Measurements from ENCODE around the gene POLR1H. TPM values are rescaled to one million over a fixed set of nuclear protein-coding genes. Genes with fewer than 3 reads are reported as not detected.

The POLR1H gene
- total RNA-seq, 4 donors from 2014 or later, result 12.9 to 21.0 (median 17.4) TPM

DNA sequence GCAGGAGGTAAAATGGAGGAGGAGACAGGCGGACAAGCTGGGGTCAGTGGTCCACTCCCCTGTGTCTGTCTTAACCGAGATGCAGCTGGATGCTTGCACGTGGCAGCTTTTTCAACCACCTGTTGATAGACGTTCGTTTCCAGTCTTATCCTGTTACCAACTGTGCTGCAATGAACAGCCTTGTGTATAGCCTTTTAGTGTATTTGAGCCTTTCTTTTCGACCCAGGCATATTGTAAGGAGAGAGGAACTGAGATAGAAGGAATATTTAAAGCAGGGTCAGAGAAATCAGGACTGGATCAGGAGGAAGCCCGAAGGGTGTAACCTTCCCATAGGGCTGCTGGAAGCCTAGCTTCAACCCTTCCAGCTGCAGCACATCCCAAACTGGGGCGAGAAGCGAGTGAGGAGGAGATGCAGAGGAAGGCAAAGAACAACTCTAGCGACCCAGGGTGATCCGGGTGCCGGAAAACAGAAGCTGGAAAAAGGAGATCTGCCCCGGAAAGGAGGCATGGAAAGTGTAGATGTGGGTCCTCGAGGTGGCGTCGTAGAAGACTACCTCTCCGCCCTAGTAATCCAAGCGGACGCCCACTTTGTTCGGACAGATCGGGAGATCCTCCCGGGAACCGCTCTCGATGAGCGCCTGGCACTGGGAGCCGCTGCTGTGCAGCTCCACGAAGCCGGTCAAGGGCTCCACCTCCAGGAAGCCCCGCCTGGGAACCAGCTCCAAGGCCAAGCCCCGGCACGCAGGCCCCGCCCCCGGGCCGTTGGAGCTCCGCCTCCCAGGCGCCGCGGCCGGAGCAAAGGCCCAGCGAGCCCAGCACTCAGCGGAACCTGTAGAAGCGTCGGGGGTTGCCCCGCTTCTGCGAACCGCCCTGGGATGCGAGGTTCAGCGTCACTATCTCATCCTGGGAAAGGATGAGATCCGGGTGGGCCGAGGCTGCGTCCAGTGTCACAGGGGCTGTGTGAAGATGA lies 40.7 kb downstream of the POLR1H start:
- peaks cover 32 to 40% (median 37%) of the 10 kb centered on the region in 4 donors for H3K4me1 ChIP-seq
- peak overlapping the region; percentile 73 to 79 (median 74) for H3K27ac ChIP-seq (replicated peaks in 1 of 4)
- peak; percentile 93 for DNase-seq (ENCODE audit: extremely low spot score)
- H3K27me3 ChIP-seq, result peaks cover 7 to 60% (median 30%) of the 10 kb centered on the region in 4 donors
- intact Hi-C loops (cut with DNase I), result loop anchor here (5.0 kb wide), 1 partner anchor 34 kb away; the partner anchor contains the start of gene PPP1R11
- no peaks in the 10 kb centered on the region for H3K9me3 ChIP-seq
- H3K36me3 ChIP-seq, result no peaks in the 10 kb centered on the region
- TF ChIP-seq POLR2AphosphoS5 (IDR thresholded peaks at IDR 0.05) (peak; percentile 74 to 78), EP300 (IDR thresholded peaks at IDR 0.05) (no peak), POLR2A (IDR thresholded peaks at IDR 0.05; ENCODE audit: low read depth) (peak; percentile 17)
- TF ChIP-seq, protein P1, sequence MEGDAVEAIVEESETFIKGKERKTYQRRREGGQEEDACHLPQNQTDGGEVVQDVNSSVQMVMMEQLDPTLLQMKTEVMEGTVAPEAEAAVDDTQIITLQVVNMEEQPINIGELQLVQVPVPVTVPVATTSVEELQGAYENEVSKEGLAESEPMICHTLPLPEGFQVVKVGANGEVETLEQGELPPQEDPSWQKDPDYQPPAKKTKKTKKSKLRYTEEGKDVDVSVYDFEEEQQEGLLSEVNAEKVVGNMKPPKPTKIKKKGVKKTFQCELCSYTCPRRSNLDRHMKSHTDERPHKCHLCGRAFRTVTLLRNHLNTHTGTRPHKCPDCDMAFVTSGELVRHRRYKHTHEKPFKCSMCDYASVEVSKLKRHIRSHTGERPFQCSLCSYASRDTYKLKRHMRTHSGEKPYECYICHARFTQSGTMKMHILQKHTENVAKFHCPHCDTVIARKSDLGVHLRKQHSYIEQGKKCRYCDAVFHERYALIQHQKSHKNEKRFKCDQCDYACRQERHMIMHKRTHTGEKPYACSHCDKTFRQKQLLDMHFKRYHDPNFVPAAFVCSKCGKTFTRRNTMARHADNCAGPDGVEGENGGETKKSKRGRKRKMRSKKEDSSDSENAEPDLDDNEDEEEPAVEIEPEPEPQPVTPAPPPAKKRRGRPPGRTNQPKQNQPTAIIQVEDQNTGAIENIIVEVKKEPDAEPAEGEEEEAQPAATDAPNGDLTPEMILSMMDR (IDR thresholded peaks at IDR 0.05), result peak in 2 of 3 experiments; percentile 6 to 20
- H3K4me3 ChIP-seq, result peak overlapping the region; percentile 48 to 64 (median 50)
- WGBS, result 4% methylated on average over 20 of the region's 51 CpGs

DNA sequence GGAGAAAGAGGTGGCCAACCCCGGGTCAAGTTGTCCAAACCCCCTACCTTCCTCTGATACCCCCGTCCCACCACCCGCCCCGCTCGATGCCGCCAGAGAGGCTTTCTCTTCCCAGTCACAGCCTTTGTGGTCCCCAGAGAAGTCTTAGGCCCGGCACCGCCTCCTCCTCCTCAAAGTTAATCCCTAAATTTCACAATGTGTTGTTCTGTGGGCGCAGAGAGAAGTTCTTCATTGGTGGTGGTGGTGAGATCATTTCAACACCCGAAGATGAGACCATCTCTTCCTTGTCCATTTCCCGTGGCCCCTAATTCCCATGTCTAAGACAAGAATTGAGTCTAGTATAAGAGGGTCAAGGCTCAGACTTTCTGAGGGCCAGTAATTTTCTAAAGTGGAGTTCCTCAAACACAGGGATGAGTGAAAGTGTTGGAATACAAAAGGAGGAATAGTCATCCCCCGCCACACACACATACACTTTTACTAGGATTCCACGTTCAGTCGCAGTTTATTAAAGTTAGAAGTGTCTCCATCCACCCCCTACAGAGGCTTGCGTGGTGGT lies 41.4 kb downstream of the POLR1H start:
- intact Hi-C loops (cut with DNase I), result loop anchor here (5.0 kb wide), 1 partner anchor 35 kb away; the partner anchor contains the start of gene PPP1R11
- 46% methylated on average over 13 of the region's 15 CpGs for WGBS
- TF ChIP-seq POLR2A (IDR thresholded peaks at IDR 0.05; ENCODE audit: low read depth), result no peak
- TF ChIP-seq, protein P1 (IDR thresholded peaks at IDR 0.05), result no peak
- Histone ChIP-seq H3K9me3 (no peaks in the 10 kb centered on the region), H3K36me3 (no peaks in the 10 kb centered on the region), H3K4me3 (peak overlapping the region; percentile 48 to 64 (median 50)), H3K4me1 (peaks cover 32 to 40% (median 37%) of the 10 kb centered on the region in 4 donors), H3K27ac (replicated peaks in 1 of 4) (peak overlapping the region; percentile 73 to 79 (median 74)), H3K27me3 (peaks cover 7 to 60% (median 27%) of the 10 kb centered on the region in 4 donors)
- no peak for DNase-seq (ENCODE audit: extremely low spot score)

DNA sequence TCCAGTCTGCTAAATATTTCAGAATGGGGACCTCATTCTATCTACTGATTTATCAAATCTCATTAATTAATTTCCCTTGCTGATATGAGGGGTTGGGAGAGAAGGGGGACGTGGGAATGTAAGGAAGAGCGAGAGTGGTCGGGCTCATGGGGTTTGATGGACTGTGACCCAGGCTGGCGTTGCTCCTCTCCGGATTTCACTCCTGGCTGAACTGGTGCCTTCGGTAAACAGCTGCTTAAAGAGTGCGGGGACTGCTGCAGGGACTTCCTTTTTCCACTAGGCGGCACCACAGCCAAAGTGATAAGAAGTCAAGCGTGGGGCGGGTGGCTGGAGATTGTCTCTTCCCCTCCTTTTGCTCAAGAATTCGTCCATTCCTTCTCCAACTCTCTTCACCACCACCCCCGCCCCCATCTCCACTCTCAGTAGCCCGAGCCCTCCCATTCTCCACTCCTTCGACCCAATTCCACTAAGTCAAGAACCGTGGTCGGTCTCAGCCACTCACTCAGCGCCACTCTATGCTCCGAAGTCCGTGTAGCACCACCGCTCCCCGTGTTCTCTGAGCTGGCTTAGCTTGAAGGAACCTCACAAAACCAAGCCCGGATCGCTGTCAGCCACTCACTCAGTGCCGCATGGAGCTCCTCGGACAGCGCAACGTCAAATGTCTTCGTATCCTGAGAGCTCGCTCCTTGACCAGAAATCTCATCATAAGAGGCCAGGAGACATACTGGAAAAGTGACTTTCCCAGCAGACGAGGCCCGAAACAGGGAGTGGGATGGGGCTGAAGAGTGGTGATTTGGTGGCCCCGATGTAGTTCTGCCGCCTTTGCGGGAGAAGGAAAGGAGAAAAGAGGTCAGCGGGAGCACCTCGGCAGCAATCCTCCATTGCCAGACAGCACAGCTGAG lies 42.2 kb downstream of the POLR1H start:
- intact Hi-C loops (cut with DNase I), result loop anchor here (1.0 to 5.0 kb wide), 2 partner anchors 28 to 36 kb away; partner anchors contain the start of gene PPP1R11
- Histone ChIP-seq H3K27me3 (peaks cover 7 to 58% (median 22%) of the 10 kb centered on the region in 4 donors), H3K9me3 (no peaks in the 10 kb centered on the region), H3K36me3 (no peaks in the 10 kb centered on the region), H3K4me3 (peak overlapping the region; percentile 43 to 64 (median 47)), H3K27ac (replicated peaks in 1 of 4) (peak overlapping the region; percentile 73 to 79 (median 74)), H3K4me1 (peaks cover 32 to 40% (median 37%) of the 10 kb centered on the region in 4 donors)
- TF ChIP-seq POLR2A (IDR thresholded peaks at IDR 0.05; ENCODE audit: low read depth) (no peak), POLR2AphosphoS5 (IDR thresholded peaks at IDR 0.05) (peak; percentile 16 to 57), EP300 (IDR thresholded peaks at IDR 0.05) (no peak)
- TF ChIP-seq, protein P1 (IDR thresholded peaks at IDR 0.05), result peak; percentile 82 to 95 (median 93)
- DNase-seq (ENCODE audit: extremely low spot score), result peak; percentile 97
- 5% methylated on average over 36 of the region's 36 CpGs for WGBS

DNA sequence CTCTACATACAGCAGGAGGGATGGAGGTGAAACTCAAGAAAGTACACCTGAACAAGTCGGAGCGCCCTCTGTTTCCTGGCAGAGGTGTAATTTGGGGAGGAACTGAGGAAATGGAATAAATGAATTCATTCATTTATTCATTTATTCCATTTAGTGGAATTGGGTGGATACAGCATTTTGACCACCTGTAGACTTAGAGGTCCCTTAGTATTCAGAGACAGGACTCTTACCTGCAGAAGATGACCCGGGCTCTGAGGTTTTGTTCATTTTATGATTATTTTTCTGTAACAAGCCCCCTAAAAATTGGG lies 42.8 kb downstream of the POLR1H start:
- Histone ChIP-seq H3K36me3 (no peaks in the 10 kb centered on the region), H3K9me3 (no peaks in the 10 kb centered on the region), H3K27me3 (peaks cover 7 to 57% (median 19%) of the 10 kb centered on the region in 4 donors), H3K27ac (replicated peaks in 1 of 4) (no peak overlapping the region), H3K4me3 (peak overlapping the region; percentile 43 to 64 (median 47)), H3K4me1 (peaks cover 32 to 40% (median 37%) of the 10 kb centered on the region in 4 donors)
- intact Hi-C loops (cut with DNase I), result loop anchor here (1.0 to 5.0 kb wide), 2 partner anchors 27 to 37 kb away; partner anchors contain the start of gene PPP1R11
- TF ChIP-seq, protein P1 (IDR thresholded peaks at IDR 0.05), result no peak
- no peak for TF ChIP-seq POLR2A (IDR thresholded peaks at IDR 0.05; ENCODE audit: low read depth)
- TF ChIP-seq POLR2AphosphoS5 (IDR thresholded peaks at IDR 0.05), result no peak
- DNase-seq (ENCODE audit: extremely low spot score), result no peak
- 58% methylated on average over 3 of the region's 3 CpGs for WGBS
